Hepatocyte (in vitro differentiated cells): ENCODE measurements around the gene APOA1. TPM values are rescaled to one million over a fixed set of nuclear protein-coding genes. Genes with fewer than 3 reads are reported as not detected.

Source experiments
- DNase-seq: peaks from one replicate; pipeline ENCODE4 v3.0.0-alpha.2; 2016; ENCODE audit warnings: low spot score
- H2AFZ ChIP-seq: fragments of 200-600 bp; sonication (generic); 2 replicates; pipeline ENCODE4 v1.6.0; 2016; ENCODE audit warnings: antibody characterized with exemption, mild to moderate bottlenecking
- H3K27ac ChIP-seq: fragments of 200-600 bp; sonication (generic); 2 replicates; pipeline ENCODE4 v1.5.1; 2016; ENCODE audit warnings: mild to moderate bottlenecking
- H3K27me3 ChIP-seq: fragments of 200-600 bp; sonication (generic); 2 replicates; pipeline ENCODE4 v1.6.1; 2016
- H3K36me3 ChIP-seq: fragments of 200-600 bp; sonication (generic); replicated peaks from 2 replicates; pipeline ENCODE4 v1.5.1; 2016; ENCODE audit warnings: low read depth; ENCODE audit not compliant: insufficient read depth
- H3K4me1 ChIP-seq: fragments of 200-600 bp; sonication (generic); 2 replicates; pipeline ENCODE4 v1.5.1; 2016; ENCODE audit warnings: mild to moderate bottlenecking, moderate library complexity; ENCODE audit not compliant: insufficient read depth
- H3K4me2 ChIP-seq: fragments of 200-600 bp; sonication (generic); 2 replicates; pipeline ENCODE4 v1.6.0; 2016
- H3K4me3 ChIP-seq: fragments of 200-600 bp; sonication (generic); 2 replicates; pipeline ENCODE4 v1.5.1; 2016; ENCODE audit warnings: mild to moderate bottlenecking
- H3K79me2 ChIP-seq: fragments of 200-600 bp; sonication (generic); 2 replicates; pipeline ENCODE4 v1.6.0; 2017; ENCODE audit warnings: mild to moderate bottlenecking
- H3K9me2 ChIP-seq: fragments of 200-600 bp; sonication (generic); replicated peaks from 2 replicates; pipeline ENCODE4 v1.6.0; 2017; ENCODE audit warnings: mild to moderate bottlenecking; ENCODE audit not compliant: insufficient read depth
- H3K9me3 ChIP-seq: fragments of 200-600 bp; sonication (generic); 2 replicates; pipeline ENCODE4 v1.5.1; 2016; ENCODE audit warnings: low read depth, mild to moderate bottlenecking
- H4K20me1 ChIP-seq: fragments of 200-600 bp; sonication (generic); 2 replicates; pipeline ENCODE4 v1.6.0; 2016; ENCODE audit warnings: mild to moderate bottlenecking; ENCODE audit not compliant: insufficient read depth, poor library complexity, severe bottlenecking
- EZH2 ChIP-seq: fragments of 200-600 bp; sonication (generic); IDR thresholded peaks from 2 replicates; pipeline ENCODE4 v1.6.1; 2016; ENCODE audit warnings: antibody characterized with exemption, mild to moderate bottlenecking, borderline replicate concordance
- EZH2phosphoT487 ChIP-seq: fragments of 200-600 bp; sonication (generic); IDR thresholded peaks from one replicate; pipeline ENCODE4 v1.6.1; 2018; ENCODE audit warnings: antibody characterized with exemption, mild to moderate bottlenecking, low read depth, moderate library complexity; ENCODE audit not compliant: unreplicated experiment, severe bottlenecking
- WGBS: methylation state at CpG from one replicate; pipeline ENCODE4 v1.1.6; 2016; ENCODE audit warnings: low lambda C conversion rate; ENCODE audit errors: missing lambda C conversion rate; 5-methylcytosine and 5-hydroxymethylcytosine counted together
- polyA plus RNA-seq: library from polyadenylated mRNA; unstranded; fragments of >200 nt; fragmentation: Nextera tagmentation; extraction: Ambion mirVana; gene quantifications from 2 replicates; pipeline ENCODE4 v1.2.1, GENCODE V29; 2016
- total RNA-seq: library from RNA; depleted of rRNA; stranded (reverse); fragments of >200 nt; gene quantifications from 2 replicates; pipeline ENCODE4 v1.2.3, GENCODE V29; 2014
- TF ChIP-seq, protein P1 (sequence below): fragments of 200-600 bp; sonication (generic); IDR thresholded peaks from 2 replicates; pipeline ENCODE4 v1.5.1; 2016; ENCODE audit warnings: antibody characterized with exemption, mild to moderate bottlenecking; ENCODE audit not compliant: poor library complexity

Gene APOA1
- total and polyA plus RNA-seq, 2 experiments from 2014 or later = 4,253 to 7,624 TPM

DNA sequence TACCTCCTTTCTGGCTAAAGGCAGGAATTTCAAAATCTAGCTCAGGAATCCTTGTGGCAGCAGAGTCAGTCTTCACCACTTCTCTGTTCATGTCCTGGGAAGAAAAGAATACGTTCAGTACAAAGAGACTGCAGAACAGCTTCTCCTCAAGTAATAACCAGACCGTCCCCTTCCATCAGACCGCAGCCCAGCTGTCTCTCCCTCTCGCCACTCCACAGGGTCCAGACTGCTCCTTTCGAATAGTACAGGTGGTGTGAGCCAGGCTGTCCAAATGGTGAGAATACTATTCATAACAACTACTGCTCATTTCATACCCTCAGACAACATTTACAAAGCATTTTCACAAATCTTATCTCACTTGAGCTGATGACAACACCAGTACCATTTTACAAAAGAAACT, 50.5 kb downstream of the APOA1 start:
- Histone ChIP-seq H3K4me3 (peak overlapping the region; percentile 31), H3K9me2 (no peaks in the 10 kb centered on the region), H3K4me1 (peaks cover 12% of the 10 kb centered on the region), H3K36me3 (no peaks in the 10 kb centered on the region), H3K9me3 (no peaks in the 10 kb centered on the region), H3K79me2 (peaks cover 16% of the 10 kb centered on the region), H3K27me3 (no peaks in the 10 kb centered on the region), H3K27ac (peak overlapping the region; percentile 92), H3K4me2 (peak overlapping the region; percentile 90), H4K20me1 (no peaks in the 10 kb centered on the region), H2AFZ (no peak overlapping the region)
- no peak for DNase-seq
- 63% methylated on average over 5 of the region's 5 CpGs for WGBS
- no peak for TF ChIP-seq EZH2phosphoT487
- no peak for TF ChIP-seq EZH2
- TF ChIP-seq, protein P1, sequence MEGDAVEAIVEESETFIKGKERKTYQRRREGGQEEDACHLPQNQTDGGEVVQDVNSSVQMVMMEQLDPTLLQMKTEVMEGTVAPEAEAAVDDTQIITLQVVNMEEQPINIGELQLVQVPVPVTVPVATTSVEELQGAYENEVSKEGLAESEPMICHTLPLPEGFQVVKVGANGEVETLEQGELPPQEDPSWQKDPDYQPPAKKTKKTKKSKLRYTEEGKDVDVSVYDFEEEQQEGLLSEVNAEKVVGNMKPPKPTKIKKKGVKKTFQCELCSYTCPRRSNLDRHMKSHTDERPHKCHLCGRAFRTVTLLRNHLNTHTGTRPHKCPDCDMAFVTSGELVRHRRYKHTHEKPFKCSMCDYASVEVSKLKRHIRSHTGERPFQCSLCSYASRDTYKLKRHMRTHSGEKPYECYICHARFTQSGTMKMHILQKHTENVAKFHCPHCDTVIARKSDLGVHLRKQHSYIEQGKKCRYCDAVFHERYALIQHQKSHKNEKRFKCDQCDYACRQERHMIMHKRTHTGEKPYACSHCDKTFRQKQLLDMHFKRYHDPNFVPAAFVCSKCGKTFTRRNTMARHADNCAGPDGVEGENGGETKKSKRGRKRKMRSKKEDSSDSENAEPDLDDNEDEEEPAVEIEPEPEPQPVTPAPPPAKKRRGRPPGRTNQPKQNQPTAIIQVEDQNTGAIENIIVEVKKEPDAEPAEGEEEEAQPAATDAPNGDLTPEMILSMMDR = no peak

DNA sequence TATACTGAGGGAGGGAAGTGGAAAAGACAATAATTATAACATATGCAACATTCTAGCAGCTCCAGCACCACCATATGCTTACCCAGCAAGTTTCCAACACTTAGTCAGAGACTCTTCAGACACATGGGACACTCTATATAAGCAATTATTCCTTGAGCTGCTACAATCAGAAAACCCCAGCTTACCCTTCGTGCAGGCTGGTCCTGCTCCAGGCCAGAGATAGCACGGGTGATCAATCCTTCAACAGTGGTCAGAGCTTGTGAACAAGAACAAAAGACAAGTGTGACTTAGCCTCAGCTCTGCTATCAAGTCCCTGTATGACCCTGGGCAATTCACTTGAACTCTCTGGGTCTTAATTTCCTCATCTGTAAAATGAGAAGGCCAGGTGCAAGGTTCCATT, 51.1 kb downstream of the APOA1 start:
- no peak overlapping the region for H3K4me3 ChIP-seq
- H3K4me1 ChIP-seq = peaks cover 12% of the 10 kb centered on the region
- no peak for TF ChIP-seq EZH2
- no peak for TF ChIP-seq EZH2phosphoT487
- TF ChIP-seq, protein P1 = no peak

More for the DNA sequence above, 51.1 kb downstream of the APOA1 start:
- WGBS = 90% methylated on average over 2 of the region's 2 CpGs
- H3K36me3 ChIP-seq = no peaks in the 10 kb centered on the region
- H3K9me3 ChIP-seq = no peaks in the 10 kb centered on the region
- no peak for DNase-seq
- H3K9me2 ChIP-seq = no peaks in the 10 kb centered on the region
- H3K79me2 ChIP-seq = peaks cover 16% of the 10 kb centered on the region
- H2AFZ ChIP-seq = no peak overlapping the region
- peak overlapping the region; percentile 90 for H3K4me2 ChIP-seq
- no peaks in the 10 kb centered on the region for H4K20me1 ChIP-seq
- no peak overlapping the region for H3K27ac ChIP-seq
- H3K27me3 ChIP-seq = no peaks in the 10 kb centered on the region

Other genes with a start within 250 kb of the APOA1 start
- 11.8 and 12.6 TPM in 2 replicates for gene BUD13, start 64.6 kb downstream of the APOA1 start, total RNA-seq
- 9.9 and 11.1 TPM in 2 replicates for gene BUD13, start 64.6 kb downstream of the APOA1 start, polyA plus RNA-seq
- 38.3 and 38.6 TPM in 2 replicates for gene ZPR1, start 49.6 kb downstream of the APOA1 start, total RNA-seq
- gene ZPR1, start 49.6 kb downstream of the APOA1 start, polyA plus RNA-seq = 50.1 and 53.3 TPM in 2 replicates
- gene APOA5, start 45.7 kb downstream of the APOA1 start, total RNA-seq = 16.3 and 20.3 TPM in 2 replicates
- gene APOA5, start 45.7 kb downstream of the APOA1 start, polyA plus RNA-seq = 13.4 and 14.6 TPM in 2 replicates
- 1,055 and 1,133 TPM in 2 replicates for gene APOA4, start 14.3 kb downstream of the APOA1 start, total RNA-seq
- gene APOA4, start 14.3 kb downstream of the APOA1 start, polyA plus RNA-seq = 548 and 810 TPM in 2 replicates
- gene APOC3, start 7.7 kb downstream of the APOA1 start, total RNA-seq = 2,309 and 2,825 TPM in 2 replicates
- gene APOC3, start 7.7 kb downstream of the APOA1 start, polyA plus RNA-seq = 1,438 and 2,125 TPM in 2 replicates